HuH-7.5 (cell line): ENCODE data around the gene DCPS.
"Not testable (repeated sequence)": the region's sequence is repeated elsewhere in the genome, so short reads cannot be mapped to it uniquely, and the experiment has no call there.

ENCODE experiments used
- DNase-seq: peaks from one replicate; pipeline ENCODE4 v3.0.0; 2011; ENCODE audit warnings: low spot score

The DCPS gene

GRCh38 chr11:126361400-126361799, 57.5 kb downstream of the DCPS start:
- no peak for DNase-seq

DNA sequence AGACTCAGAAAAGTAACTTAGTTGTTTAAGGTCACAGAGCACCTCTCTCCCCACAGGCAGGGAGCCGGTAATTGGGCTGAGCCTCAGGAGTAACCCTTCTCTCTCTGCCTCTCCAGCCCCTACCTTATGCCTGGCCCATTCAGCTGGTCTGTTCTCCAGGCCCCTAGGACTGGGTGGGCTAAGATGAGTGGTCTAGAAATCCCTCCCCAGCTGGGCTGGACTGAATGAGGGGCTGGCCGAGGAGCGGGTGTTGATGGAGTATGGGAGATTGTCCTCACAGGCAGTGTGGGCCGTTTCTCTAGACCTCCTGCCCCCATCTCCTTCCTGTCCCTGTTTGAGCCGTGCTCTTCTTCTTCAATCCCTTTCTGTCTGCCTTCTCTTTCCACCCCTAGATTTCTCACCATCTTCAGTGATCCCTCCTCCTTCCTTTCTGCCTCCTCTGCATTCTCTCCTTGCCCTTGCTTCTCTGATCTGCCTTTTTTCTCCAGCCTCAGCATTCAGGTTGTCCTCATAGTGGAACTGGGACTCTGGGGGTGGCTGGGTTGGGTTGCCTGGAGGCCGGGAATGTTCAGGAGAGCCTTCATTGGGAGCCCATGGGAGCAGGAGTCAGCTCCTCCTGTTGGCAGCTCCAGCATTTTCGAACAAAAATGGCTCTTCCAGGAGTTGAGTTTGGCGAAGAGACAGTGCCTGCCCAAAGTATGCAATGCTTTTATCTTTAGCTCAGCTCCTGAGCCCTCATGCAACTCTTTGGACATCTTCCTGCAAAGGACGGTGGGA, 59.2 kb downstream of the DCPS start:
- no peak for DNase-seq

- no peak for DNase-seq
Measured at GRCh38 chr11:126363706-126364248, 59.9 kb downstream of the DCPS start.

DNA sequence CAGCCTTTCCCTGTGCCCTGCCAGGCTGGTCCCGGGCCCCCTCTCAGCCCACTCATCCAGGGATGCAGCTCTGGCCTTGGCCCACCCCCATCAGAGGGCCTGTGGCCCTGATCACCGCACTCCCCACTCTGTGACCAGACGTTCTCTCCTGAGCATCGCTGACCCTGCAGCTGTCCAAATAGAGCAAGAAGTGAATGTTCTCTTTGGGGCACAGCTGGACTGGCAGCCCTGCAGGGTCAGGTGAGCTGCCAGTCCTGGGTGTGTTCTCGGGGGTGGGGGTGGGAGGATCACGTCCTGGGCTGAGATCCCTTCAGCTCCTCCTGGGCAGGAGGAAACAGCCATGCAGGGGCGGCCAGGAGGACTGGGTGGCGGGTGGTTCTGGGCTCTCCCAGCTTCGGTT, 60.9 kb downstream of the DCPS start:
- not testable (repeated sequence) for DNase-seq

GRCh38 chr11:126365508-126365907, 61.6 kb downstream of the DCPS start:
- not testable (repeated sequence) for DNase-seq

GRCh38 chr11:126366064-126366822, 62.4 kb downstream of the DCPS start:
- no peak for DNase-seq

GRCh38 chr11:126366823-126367654, 63.2 kb downstream of the DCPS start:
- not testable (repeated sequence) for DNase-seq

DNA sequence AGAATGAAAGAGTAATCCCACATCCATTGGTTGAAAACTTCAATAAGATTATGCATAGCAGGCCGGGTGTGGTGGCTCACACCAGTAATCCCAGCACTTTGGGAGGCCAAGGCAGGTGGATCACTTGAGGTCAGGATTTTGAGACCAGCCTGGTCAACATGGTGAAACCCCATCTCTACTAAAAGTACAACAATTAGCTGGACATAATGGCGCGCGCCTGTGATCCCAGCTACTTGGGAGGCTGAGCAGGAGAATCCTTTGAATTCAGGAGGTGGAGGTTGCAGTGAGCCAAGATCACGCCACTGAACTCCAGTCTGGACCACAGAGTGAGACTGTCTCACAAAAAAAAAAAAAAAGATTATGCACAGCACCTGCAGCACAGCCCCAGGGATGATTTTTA, 63.9 kb downstream of the DCPS start:
- DNase-seq: not testable (repeated sequence)

- not testable (repeated sequence) for DNase-seq
Measured at GRCh38 chr11:126368336-126369119, 64.7 kb downstream of the DCPS start.

DNA sequence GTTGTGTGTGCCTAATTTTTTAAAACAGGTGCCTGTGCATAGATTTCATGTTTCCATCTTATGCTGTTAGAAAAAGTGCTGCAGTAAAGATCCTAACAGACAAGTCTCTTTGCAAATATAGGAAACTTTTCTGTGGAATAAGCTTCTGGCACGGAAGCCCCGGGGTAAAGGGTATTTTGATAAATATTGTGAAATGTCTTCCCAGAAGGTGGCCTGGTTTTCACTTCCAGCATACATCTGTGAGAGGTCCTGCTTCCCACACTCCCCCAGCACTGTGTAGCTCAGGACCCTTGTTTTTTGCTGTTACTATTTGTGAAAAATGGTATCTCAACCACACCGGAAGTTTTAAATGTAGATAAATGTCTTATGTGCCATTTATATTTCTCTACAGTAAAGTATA, 66.2 kb downstream of the DCPS start:
- DNase-seq: no peak

- DNase-seq: no peak
Measured at GRCh38 chr11:126371595-126371994, 67.7 kb downstream of the DCPS start.

DNA sequence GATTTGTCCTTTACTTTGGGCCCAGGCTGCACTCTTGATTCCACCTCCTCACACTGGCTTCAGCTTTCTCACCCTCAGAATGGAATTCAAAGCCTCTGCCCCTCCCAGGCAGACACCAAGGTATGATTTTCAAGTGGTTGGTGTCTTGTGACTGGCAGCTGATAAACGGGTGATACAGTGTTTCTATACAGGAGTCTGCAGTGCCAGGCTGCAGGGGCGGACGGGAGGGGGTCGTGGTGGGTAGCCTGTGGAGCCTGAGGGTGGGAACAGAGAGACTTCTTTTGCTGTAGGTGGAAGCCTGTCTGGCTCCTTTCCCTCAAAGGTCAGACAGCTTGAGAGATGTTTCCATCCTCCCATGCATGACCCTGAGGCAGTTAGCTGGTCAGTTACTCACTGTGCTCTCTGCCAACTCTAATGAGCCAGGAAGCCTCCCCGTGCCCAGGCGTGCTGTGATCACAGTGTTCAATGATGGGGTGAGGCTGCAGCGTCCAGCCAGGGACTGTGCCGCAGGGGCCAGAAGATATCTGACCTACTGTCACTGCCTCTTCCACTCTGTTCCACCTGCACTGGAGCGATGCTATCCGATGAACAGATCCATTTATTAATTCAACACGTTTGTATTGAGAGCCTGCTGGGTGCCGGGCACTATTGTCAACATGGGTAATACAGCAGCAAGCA, 69.7 kb downstream of the DCPS start:
- DNase-seq: not testable (repeated sequence)

DNA sequence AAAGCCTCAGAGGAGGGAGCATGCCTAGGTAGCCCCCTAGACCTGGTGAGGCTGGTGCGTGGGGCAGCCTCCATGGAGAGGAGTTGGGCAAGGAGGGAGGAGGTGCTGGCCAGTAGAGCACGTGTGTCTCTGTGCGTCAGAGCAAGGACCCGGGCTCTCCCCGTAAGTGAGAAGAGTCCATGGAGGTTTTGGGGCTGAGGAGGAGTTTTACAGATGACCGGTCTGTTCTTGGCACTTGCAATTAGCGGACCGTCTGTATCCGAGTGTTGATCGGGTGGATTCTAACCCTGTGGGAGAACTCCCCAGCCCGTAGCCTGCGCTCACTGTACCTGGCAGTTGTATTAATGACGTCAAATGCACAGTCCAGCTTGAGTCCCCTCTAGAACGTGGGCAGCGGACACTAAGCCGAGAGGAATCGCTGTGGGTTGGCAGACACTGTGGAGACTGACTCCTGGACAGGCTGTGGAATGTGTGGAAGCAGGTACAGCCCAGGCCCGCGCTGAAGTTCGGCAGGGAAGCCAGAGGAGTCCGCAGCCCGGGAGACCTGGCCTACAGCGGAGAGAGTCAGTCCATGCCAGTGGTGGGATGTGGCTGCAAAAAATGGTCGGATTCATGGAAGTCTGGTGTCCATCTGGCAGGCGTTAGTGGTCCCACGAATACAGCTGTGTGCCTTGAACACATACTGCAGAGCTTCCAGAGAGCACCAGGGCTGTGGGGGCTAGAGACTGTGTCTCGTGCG, 70.9 kb downstream of the DCPS start:
- not testable (repeated sequence) for DNase-seq

- no peak for DNase-seq
Measured at GRCh38 chr11:126375726-126376125, 71.9 kb downstream of the DCPS start.

DNA sequence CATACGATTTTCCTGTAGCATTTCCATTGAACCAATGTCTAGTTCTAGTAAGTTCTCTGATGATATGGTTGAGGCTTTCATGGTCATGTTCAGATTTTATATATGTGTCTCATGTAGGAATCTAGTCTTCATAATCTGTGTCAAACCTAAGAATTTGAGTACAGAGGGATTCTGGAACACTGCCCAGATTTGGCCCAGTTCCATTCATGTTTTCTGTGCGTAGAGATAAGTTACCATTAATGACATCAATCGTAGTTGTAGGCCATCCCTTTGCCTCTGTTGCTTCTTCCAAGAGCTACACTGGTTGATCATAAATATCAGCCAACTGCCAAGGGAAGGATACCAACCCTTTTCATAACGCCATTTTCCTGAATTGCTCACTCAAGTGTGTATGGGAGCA, 74.9 kb downstream of the DCPS start:
- DNase-seq: no peak

- no peak for DNase-seq
Measured at GRCh38 chr11:126380909-126381308, 77.0 kb downstream of the DCPS start.

- not testable (repeated sequence) for DNase-seq
Measured at GRCh38 chr11:126381960-126382359, 78.1 kb downstream of the DCPS start.

DNA sequence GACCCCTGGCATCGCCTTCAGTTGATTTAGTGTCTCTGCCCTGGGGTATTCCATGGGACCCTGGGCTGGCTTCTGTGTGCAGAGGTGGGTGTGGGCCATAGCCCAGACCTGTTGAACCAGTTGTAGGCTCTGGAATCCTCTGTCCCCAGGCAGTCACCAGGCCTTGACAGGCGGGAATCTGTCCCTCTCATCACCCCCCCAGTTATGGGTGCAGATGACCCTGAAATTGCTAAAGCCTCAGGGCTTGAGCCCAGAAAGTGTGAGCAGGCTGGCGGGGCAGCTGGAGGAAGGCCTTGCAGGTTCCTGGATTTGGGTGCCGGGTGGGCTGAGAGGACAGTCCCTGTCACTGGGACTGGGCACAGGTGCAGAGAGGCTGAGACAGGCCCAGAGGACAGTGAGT, 78.8 kb downstream of the DCPS start:
- DNase-seq: not testable (repeated sequence)

GRCh38 chr11:126383339-126384335, 79.8 kb downstream of the DCPS start:
- DNase-seq: no peak
